Brain microvascular endothelial cell (primary cell): Measurements from ENCODE around the gene PCGF5.

ENCODE experiments used
- DNase-seq: peaks from one replicate; pipeline ENCODE4 v3.0.0-alpha.2; 2020
- H3K27ac ChIP-seq: fragments of 250-450 bp; sonication (Bioruptor Pico); 2 replicates; pipeline ENCODE4 v1.5.1; 2020; ENCODE audit warnings: mild to moderate bottlenecking, moderate library complexity
- H3K27me3 ChIP-seq: fragments of 250-450 bp; sonication (Bioruptor Pico); replicated peaks from 2 replicates; pipeline ENCODE4 v1.5.1; 2020; ENCODE audit warnings: mild to moderate bottlenecking
- H3K36me3 ChIP-seq: fragments of 250-450 bp; sonication (Bioruptor Pico); replicated peaks from 2 replicates; pipeline ENCODE4 v1.5.1; 2020; ENCODE audit warnings: mild to moderate bottlenecking
- H3K4me3 ChIP-seq: 2 replicates; pipeline ENCODE4 v1.5.1; 2011; ENCODE audit warnings: low read depth, mild to moderate bottlenecking, control low read depth, low read length, moderate library complexity
- in situ Hi-C: cut with HindIII; loops from 2 replicates; pipeline ENCODE4 v1.10.0; 2017; ENCODE audit warnings: low sequenced_read_pairs, low pct_ligation_motif_present
- TF ChIP-seq, protein P1 (sequence below): IDR thresholded peaks from 2 replicates; pipeline ENCODE4 v1.5.1; 2011; ENCODE audit warnings: low read depth, mild to moderate bottlenecking, moderate library complexity, low read length, control low read depth, inconsistent platforms; ENCODE audit errors: missing control alignments

PCGF5 gene

DNA sequence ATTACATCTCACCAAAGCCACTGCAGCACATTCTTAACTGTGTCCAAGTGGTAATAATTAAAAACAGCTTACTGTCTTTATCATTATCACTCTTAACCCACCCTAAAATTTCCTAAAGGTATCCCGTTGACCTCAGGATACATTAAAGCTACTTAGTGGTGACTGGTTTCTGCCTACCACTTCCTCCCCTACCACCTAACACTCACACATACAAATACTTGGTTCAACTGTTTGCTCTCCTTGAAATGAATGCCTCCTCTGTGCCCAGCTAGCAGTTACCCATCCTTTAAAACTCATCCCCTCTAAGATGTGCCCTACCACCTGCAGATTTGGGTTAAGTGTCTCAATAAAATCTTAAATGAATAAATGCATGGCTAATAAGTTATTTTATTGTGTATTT is 7.1 kb downstream of the PCGF5 start:
- DNase-seq: no peak
- in situ Hi-C loops: no loop called here
- no peaks in the 10 kb centered on the region for H3K27me3 ChIP-seq
- H3K36me3 ChIP-seq: no peaks in the 10 kb centered on the region
- no peak overlapping the region for H3K4me3 ChIP-seq
- no peak overlapping the region for H3K27ac ChIP-seq
- TF ChIP-seq, protein P1, sequence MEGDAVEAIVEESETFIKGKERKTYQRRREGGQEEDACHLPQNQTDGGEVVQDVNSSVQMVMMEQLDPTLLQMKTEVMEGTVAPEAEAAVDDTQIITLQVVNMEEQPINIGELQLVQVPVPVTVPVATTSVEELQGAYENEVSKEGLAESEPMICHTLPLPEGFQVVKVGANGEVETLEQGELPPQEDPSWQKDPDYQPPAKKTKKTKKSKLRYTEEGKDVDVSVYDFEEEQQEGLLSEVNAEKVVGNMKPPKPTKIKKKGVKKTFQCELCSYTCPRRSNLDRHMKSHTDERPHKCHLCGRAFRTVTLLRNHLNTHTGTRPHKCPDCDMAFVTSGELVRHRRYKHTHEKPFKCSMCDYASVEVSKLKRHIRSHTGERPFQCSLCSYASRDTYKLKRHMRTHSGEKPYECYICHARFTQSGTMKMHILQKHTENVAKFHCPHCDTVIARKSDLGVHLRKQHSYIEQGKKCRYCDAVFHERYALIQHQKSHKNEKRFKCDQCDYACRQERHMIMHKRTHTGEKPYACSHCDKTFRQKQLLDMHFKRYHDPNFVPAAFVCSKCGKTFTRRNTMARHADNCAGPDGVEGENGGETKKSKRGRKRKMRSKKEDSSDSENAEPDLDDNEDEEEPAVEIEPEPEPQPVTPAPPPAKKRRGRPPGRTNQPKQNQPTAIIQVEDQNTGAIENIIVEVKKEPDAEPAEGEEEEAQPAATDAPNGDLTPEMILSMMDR: no peak

DNA sequence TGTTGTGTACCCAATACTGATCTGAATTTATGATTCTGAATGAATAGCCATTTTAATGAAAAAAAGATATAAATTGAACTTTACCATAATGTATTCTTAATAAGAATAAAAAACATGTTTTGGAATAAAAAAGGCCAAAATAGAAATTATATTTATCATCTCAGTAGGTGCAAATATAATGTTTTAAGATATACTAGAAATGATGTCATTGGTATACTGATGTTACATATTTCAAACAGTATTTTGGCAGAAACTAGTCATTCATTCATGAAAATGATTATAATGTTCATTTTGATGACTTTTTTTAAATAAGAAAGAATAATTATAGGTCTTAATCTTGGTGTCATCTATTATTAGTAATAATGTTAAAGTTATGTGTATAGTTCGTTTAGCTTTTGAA is 9.2 kb downstream of the PCGF5 start:
- TF ChIP-seq, protein P1: no peak
- no peaks in the 10 kb centered on the region for H3K27me3 ChIP-seq
- H3K36me3 ChIP-seq: no peaks in the 10 kb centered on the region
- DNase-seq: no peak
- no peak overlapping the region for H3K4me3 ChIP-seq
- H3K27ac ChIP-seq: no peak overlapping the region
- in situ Hi-C loops: no loop called here

DNA sequence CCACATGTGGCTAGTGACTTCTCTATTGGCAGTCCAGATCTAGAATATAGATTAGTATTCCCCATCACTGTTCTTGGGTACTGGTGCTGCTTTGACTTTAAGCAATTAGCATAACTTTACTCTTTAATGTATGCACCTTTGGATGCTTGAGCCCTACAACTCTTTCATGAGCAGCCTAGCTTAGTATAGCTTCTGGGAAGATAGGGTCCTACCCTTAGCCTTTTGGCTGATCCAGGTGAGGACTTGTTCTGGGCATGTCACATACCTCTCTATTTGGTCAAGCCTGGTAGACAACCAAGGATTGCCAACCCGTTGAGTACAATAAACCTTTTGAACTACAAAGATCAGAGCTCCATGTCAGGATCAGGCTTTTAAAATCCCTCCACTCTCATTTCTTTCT is 17.7 kb downstream of the PCGF5 start:
- Histone ChIP-seq H3K27me3 (no peaks in the 10 kb centered on the region), H3K27ac (no peak overlapping the region), H3K36me3 (no peaks in the 10 kb centered on the region), H3K4me3 (no peak overlapping the region)
- TF ChIP-seq, protein P1: no peak
- DNase-seq: no peak
- in situ Hi-C loops: no loop called here

GRCh38 chr10:91239789-91240188 is 19.3 kb downstream of the PCGF5 start:
- Histone ChIP-seq H3K27ac (no peak overlapping the region), H3K27me3 (no peaks in the 10 kb centered on the region), H3K4me3 (no peak overlapping the region), H3K36me3 (no peaks in the 10 kb centered on the region)
- TF ChIP-seq, protein P1: no peak
- DNase-seq: no peak
- in situ Hi-C loops: no loop called here

DNA sequence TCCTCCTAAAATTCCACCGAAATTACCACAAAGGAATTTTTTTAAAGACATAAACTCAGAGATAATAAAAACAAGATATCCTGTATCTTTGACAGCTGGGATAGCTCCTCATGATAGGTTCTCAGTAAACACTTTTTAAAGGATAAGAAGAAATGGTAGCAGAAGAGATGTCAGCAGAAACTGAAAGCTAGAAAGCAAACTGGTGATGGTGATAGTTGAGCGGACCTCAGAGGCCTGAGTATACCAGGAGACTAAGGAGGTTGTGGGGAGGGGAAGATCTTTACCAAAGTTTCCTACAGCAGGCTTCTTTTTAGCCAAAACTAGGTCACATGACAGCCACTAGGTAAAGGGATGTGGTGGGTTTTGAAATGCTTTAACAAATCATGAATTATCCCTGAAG is 22.5 kb downstream of the PCGF5 start:
- Histone ChIP-seq H3K36me3 (no peaks in the 10 kb centered on the region), H3K4me3 (no peak overlapping the region), H3K27ac (no peak overlapping the region), H3K27me3 (no peaks in the 10 kb centered on the region)
- in situ Hi-C loops: no loop called here
- TF ChIP-seq, protein P1: no peak
- DNase-seq: no peak

- TF ChIP-seq, protein P1: no peak
- H3K27me3 ChIP-seq: no peaks in the 10 kb centered on the region
- H3K4me3 ChIP-seq: no peak overlapping the region
- no peaks in the 10 kb centered on the region for H3K36me3 ChIP-seq
- DNase-seq: peak; percentile 61
- no peak overlapping the region for H3K27ac ChIP-seq
- in situ Hi-C loops: no loop called here
These were observed 27.1 kb downstream of the PCGF5 start for GRCh38 chr10:91247360-91248111.
